Right atrium auricular region (tissue), 2 donors: Measurements from ENCODE around the gene TYK2. TPM values are rescaled to one million over a fixed set of nuclear protein-coding genes. Genes with fewer than 3 reads are reported as not detected.

Source experiments
- DNase-seq: peaks from one replicate; pipeline ENCODE4 v3.0.0-alpha.2; 2019; ENCODE audit warnings: low spot score
- H3K27ac ChIP-seq, 2 donors: fragments of 200-600 bp; sonication (generic); 1 replicate in 1 of 2; 2 replicates in 1 of 2; pipeline ENCODE4 v1.5.1; 2016 to 2019
- H3K27me3 ChIP-seq, 2 donors: fragments of 200-600 bp; sonication (generic); one replicate each; pipeline versions ENCODE4 v1.5.1 to v1.6.0; 2017 to 2019
- H3K36me3 ChIP-seq: fragments of 200-600 bp; sonication (generic); one replicate; pipeline ENCODE4 v1.5.1; 2016
- H3K4me1 ChIP-seq, 2 donors: fragments of 200-600 bp; sonication (generic); one replicate each; pipeline versions ENCODE4 v1.5.1 to v1.6.0; 2017 to 2019
- H3K4me3 ChIP-seq, 2 donors: fragments of 200-600 bp; sonication (generic); 1 replicate in 1 of 2; 2 replicates in 1 of 2; pipeline ENCODE4 v1.5.1; 2017 to 2019; ENCODE audit warnings: mild to moderate bottlenecking in 1 of 2, moderate library complexity in 1 of 2
- H3K9me3 ChIP-seq, 2 donors: fragments of 200-600 bp; sonication (generic); one replicate each; pipeline ENCODE4 v1.5.1; 2019
- total RNA-seq, 2 donors: library from RNA; depleted of rRNA; stranded (reverse); fragments of >200 nt; gene quantifications; one replicate each; pipeline ENCODE4 v1.1.0, GENCODE V29; 2016
- TF ChIP-seq, protein P1 (sequence below), 2 donors: fragments of 200-600 bp; sonication (generic); IDR thresholded peaks; one replicate each; pipeline ENCODE4 v1.5.1; 2019; ENCODE audit warnings: antibody characterized with exemption in 2 of 2

TYK2 gene
- total RNA-seq, 2 donors from 2014 or later = 31.7 to 58.8 TPM

DNA sequence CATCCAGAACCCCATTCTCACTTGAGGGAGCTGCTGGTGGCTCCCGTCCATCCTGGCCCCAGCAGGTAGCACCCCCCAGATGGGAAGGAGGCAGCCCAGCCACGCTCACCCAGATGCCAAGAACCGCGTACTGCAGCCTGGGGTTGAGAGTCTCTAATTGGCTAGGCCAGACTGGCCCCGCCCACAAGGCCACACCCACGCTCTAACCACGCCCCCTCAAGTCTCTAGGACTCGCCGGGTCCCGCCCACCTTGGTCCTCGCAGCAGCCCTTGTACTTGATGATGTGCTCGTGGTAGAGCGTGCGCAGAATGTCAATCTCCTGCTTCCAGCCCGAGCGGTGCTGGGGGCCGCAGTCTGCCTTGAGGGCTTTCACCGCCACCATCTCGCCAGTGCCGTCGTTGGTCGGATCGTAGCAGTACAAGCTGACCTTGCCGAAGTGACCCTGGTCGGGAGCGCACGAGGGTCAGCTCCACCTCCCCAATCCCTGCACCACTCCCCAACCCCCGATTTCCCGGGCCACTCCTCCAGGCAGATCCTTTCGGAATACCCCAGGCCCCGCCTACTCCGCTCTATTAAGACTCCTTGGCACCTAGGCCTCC, 26.5 kb downstream of the TYK2 start:
- H3K4me1 ChIP-seq = peaks cover 0 to 15% of the 10 kb centered on the region in 2 donors
- no peaks in the 10 kb centered on the region for H3K9me3 ChIP-seq
- peak; percentile 64 for DNase-seq
- peaks cover 35% of the 10 kb centered on the region for H3K36me3 ChIP-seq
- peak overlapping the region; percentile 70 to 74 for H3K27ac ChIP-seq
- H3K4me3 ChIP-seq = peak overlapping the region; percentile 30 to 46
- TF ChIP-seq, protein P1, sequence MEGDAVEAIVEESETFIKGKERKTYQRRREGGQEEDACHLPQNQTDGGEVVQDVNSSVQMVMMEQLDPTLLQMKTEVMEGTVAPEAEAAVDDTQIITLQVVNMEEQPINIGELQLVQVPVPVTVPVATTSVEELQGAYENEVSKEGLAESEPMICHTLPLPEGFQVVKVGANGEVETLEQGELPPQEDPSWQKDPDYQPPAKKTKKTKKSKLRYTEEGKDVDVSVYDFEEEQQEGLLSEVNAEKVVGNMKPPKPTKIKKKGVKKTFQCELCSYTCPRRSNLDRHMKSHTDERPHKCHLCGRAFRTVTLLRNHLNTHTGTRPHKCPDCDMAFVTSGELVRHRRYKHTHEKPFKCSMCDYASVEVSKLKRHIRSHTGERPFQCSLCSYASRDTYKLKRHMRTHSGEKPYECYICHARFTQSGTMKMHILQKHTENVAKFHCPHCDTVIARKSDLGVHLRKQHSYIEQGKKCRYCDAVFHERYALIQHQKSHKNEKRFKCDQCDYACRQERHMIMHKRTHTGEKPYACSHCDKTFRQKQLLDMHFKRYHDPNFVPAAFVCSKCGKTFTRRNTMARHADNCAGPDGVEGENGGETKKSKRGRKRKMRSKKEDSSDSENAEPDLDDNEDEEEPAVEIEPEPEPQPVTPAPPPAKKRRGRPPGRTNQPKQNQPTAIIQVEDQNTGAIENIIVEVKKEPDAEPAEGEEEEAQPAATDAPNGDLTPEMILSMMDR (IDR thresholded peaks at IDR 0.05) = no peak
- H3K27me3 ChIP-seq = no peaks in the 10 kb centered on the region

DNA sequence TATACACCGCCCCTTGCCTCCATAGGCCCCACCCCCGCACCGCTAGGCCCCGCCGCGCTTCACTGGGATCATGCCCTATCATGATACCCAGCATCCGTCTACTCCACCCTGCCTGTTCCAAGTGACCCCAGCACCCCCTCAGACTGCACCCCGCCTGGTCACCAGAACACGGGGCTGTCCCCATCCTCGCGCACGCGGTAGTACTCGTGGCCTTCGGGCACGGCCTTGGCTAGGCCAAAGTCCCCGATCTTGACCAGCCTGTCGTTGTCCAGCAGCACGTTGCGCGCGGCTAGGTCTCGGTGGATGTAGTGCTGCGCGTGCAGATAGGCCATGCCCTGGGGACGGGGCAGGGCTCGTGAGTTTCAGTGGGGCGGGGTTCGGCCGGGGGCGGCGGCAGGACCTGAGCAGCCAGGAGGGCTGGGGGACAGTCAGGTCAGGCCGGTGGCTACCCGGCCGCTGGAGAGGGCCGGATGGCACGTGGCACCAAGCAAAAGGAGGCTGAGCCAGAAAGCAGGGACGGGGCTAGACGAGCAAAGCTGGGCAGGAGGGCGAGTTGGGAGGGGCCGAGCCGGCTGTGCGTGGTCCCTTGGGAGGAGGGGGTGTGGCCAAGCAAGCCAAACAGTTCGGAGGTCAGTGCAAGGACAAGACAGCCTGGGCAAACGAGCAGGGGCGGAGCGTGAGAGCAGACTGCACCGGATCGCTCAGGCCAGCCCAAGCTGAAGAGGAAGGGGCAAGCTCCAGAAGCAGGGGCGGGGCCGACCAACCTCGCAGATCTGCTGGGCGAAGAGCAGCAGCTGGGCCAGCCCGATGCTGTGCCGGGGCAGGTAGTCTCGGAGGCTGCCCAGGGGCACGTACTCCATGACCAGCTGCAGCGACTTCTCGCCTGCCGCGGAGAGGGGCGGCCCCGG, 27.4 kb downstream of the TYK2 start:
- DNase-seq = peak; percentile 66
- peaks cover 0 to 15% of the 10 kb centered on the region in 2 donors for H3K4me1 ChIP-seq
- TF ChIP-seq, protein P1 (IDR thresholded peaks at IDR 0.05) = no peak
- H3K36me3 ChIP-seq = peaks cover 30% of the 10 kb centered on the region
- no peaks in the 10 kb centered on the region for H3K9me3 ChIP-seq
- peak overlapping the region; percentile 30 to 46 for H3K4me3 ChIP-seq
- peak overlapping the region; percentile 70 to 74 for H3K27ac ChIP-seq
- no peaks in the 10 kb centered on the region for H3K27me3 ChIP-seq

DNA sequence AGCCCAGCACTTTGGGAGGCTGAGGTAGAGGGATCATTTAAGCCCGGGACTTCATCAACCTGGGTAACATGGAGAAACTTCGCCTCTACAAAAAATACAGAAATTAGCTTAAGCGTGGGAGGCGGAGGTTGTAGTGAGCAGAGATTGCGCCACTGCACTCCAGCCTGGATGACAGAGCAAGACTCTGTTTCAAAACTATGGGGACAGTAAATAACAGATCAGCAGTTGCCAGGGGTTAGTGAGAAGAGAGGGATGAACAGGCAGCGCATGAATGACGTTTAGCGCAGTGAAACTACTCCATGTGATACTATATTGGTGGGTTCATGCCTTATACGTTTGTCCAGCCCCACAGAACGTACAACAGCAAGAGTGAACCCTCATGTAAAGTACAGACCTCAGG, 33.9 kb downstream of the TYK2 start:
- TF ChIP-seq, protein P1 (IDR thresholded peaks at IDR 0.05) = no peak
- H3K27ac ChIP-seq = no peak overlapping the region
- peak; percentile 61 for DNase-seq

DNA sequence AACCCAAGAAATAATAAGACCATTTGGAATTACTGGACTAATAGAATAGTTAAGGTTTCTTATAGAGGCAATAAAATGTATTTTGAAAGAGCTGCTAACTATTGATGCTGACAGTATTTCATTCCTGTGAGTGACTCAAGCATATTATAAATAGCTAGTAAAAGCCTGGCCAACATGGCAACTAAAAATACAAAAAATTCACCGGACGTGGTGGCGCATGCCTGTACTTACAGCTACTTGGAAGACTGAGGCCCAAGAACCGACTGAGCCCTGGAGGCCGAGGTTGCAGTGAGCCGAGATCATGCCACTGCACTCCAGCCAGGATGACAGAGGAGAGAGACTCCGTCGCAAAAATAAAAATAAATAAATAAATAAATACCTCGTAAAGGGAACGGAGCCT, 35.6 kb downstream of the TYK2 start:
- no peaks in the 10 kb centered on the region for H3K36me3 ChIP-seq
- H3K4me3 ChIP-seq = no peak overlapping the region
- H3K9me3 ChIP-seq = no peaks in the 10 kb centered on the region
- TF ChIP-seq, protein P1 (IDR thresholded peaks at IDR 0.05) = no peak
- no peaks in the 10 kb centered on the region for H3K27me3 ChIP-seq
- H3K27ac ChIP-seq = no peak overlapping the region
- no peak for DNase-seq
- H3K4me1 ChIP-seq = no peaks in the 10 kb centered on the region

More for the DNA sequence above, 33.9 kb downstream of the TYK2 start:
- Histone ChIP-seq H3K36me3 (peaks cover 4% of the 10 kb centered on the region), H3K4me1 (no peaks in the 10 kb centered on the region), H3K27me3 (no peaks in the 10 kb centered on the region), H3K9me3 (no peaks in the 10 kb centered on the region), H3K4me3 (no peak overlapping the region)

DNA sequence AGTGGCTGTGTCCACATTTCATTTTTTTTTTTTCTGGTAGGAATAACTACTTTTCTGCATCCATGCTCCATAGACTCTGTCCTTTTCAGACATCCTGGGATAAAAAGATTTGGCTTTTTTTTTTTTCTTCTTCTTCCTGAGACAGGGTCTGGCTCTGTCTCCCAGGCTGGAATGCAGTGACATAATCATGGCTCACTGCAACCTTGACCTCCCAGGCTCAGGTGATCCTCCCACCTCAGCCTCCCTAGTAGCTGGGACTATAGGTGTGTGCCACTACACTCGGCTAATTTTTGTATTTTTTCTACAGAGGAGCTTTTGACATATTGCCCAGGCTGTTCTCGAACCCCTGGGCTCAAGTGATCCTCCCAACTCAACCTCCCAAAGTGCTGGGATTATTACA, 36.9 kb downstream of the TYK2 start:
- Histone ChIP-seq H3K36me3 (no peaks in the 10 kb centered on the region), H3K27ac (no peak overlapping the region), H3K27me3 (no peaks in the 10 kb centered on the region), H3K4me3 (no peak overlapping the region), H3K4me1 (no peaks in the 10 kb centered on the region), H3K9me3 (no peaks in the 10 kb centered on the region)
- DNase-seq = no peak
- TF ChIP-seq, protein P1 (IDR thresholded peaks at IDR 0.05) = no peak
